GM12878 (cell line): ENCODE measurements around the gene EIF2S3B. TPM values are rescaled to one million over a fixed set of nuclear protein-coding genes. Genes with fewer than 3 reads are reported as not detected.

Experiments
- ATF7 ChIP-seq: fragments of 450-650 bp; IDR thresholded peaks from 2 replicates; pipeline ENCODE4 v1.6.1; 2016; ENCODE audit warnings: low read depth, mild to moderate bottlenecking
- CTCF ChIP-seq, 3 experiments: IDR thresholded peaks in 2 of 3; conservative IDR thresholded peaks in 1 of 3; 2 replicates each; pipeline ENCODE4 v1.5.1; 2011; ENCODE audit warnings: low read depth in 3 of 3, low read length in 3 of 3, mild to moderate bottlenecking in 3 of 3, control low read depth in 2 of 3, moderate library complexity in 2 of 3, inconsistent platforms in 1 of 3, mixed read lengths in 1 of 3; ENCODE audit not compliant: control insufficient read depth in 2 of 3, insufficient read depth in 1 of 3; ENCODE audit errors: extremely low read depth in 1 of 3
- CUX1 ChIP-seq: IDR thresholded peaks from 2 replicates; pipeline ENCODE4 v1.6.1; 2012; ENCODE audit warnings: improper control_type of control experiment, low read depth, low read length; ENCODE audit not compliant: insufficient replicate concordance
- MYC ChIP-seq: IDR thresholded peaks from 2 replicates; pipeline ENCODE4 v1.6.1; 2011; ENCODE audit warnings: mild to moderate bottlenecking, low read length, moderate library complexity, inconsistent platforms; ENCODE audit not compliant: insufficient read depth, insufficient replicate concordance, insufficient read length, severe bottlenecking
- NBN ChIP-seq: fragments of 450-650 bp; IDR thresholded peaks from 2 replicates; pipeline ENCODE4 v1.6.1; 2016
- RELB ChIP-seq: fragments of 450-650 bp; IDR thresholded peaks from 2 replicates; pipeline ENCODE4 v1.6.1; 2017; ENCODE audit warnings: low read depth, mild to moderate bottlenecking, moderate library complexity
- TCF12 ChIP-seq: IDR thresholded peaks from 2 replicates; pipeline ENCODE4 v1.6.1; 2011; ENCODE audit warnings: low read depth, mild to moderate bottlenecking, low read length
- ZBTB40 ChIP-seq: fragments of 450-650 bp; IDR thresholded peaks from 2 replicates; pipeline ENCODE4 v1.6.1; 2016; ENCODE audit warnings: mild to moderate bottlenecking, moderate library complexity, borderline replicate concordance
- polyA plus RNA-seq, 11 experiments: library from polyadenylated mRNA; depleted of rRNA in 4 of 11; unstranded in 6 of 11; stranded (reverse) in 5 of 11; fragments of >200 nt; fragmentation: Nextera tagmentation in 4 of 11; fragmentation: Illumina TruSeq in 1 of 11; extraction: Ambion mirVana in 4 of 11; extraction: Trizol in 1 of 11; gene quantifications; 1 replicate in 1 of 11; 2 replicates in 10 of 11; pipeline versions ENCODE4 v1.2.1 to v1.2.3, GENCODE V29; 2011 to 2016; ENCODE audit warnings: inconsistent platforms in 2 of 11, missing spikeins in 2 of 11, low read depth in 1 of 11
- total RNA-seq, 4 experiments: library from RNA; depleted of rRNA in 3 of 4; stranded (reverse); fragments of >200 nt in 3 of 4; fragmentation: Illumina TruSeq in 1 of 4; extraction: Trizol in 1 of 4; gene quantifications; 2 replicates each; pipeline versions ENCODE4 v1.2.1 to v1.2.3, GENCODE V29; 2013 to 2021

EIF2S3B gene
- total and polyA plus RNA-seq, 10 of the 15 experiments (the other 5 are each of a cell fraction or from before 2014, with no cell fraction given): 0.18 to 2.2 (median 1.4) TPM; not detected in 1

GRCh38 chr12:10497602-10498001, 8.1 kb upstream of the EIF2S3B start (continued):
- no peak for TF ChIP-seq CUX1
- TF ChIP-seq MYC: no peak
- no peak for TF ChIP-seq RELB
- no peak for TF ChIP-seq ZBTB40
- no peak for TF ChIP-seq TCF12
- TF ChIP-seq NBN: no peak
- no peak for TF ChIP-seq ATF7
- TF ChIP-seq CTCF (IDR thresholded peaks at IDR 0.05 in 2 of 3, conservative IDR thresholded peaks at IDR 0.05 in 1 of 3; ENCODE audit: control insufficient read depth in 2 of 3, extremely low read depth in 1 of 3, insufficient read depth in 1 of 3, low read depth in 3 of 3, low read length in 3 of 3): no peak
- TF ChIP-seq, all 136 proteins: peak for 0
